Smooth muscle cell (in vitro differentiated cells): ENCODE results near the gene SELENOK. TPM values are rescaled to one million over a fixed set of nuclear protein-coding genes. Genes with fewer than 3 reads are reported as not detected.
A peak's percentile ranks its signal among the peaks of the same experiment; 100 is the strongest.

Experiments
- DNase-seq: peaks from one replicate; lab custom pipeline; 2025; ENCODE audit not compliant: unreplicated experiment; lab: John Stamatoyannopoulos, UW
- H2AFZ ChIP-seq: fragments of 200-600 bp; sonication (generic); 2 replicates; pipeline ENCODE4 v1.6.0; 2016; ENCODE audit warnings: antibody characterized with exemption, low read depth, mild to moderate bottlenecking
- H3F3A ChIP-seq: fragments of 200-600 bp; sonication (generic); 2 replicates; pipeline ENCODE4 v1.6.0; 2017; ENCODE audit warnings: antibody characterized with exemption, low read depth
- H3K27ac ChIP-seq: fragments of 200-600 bp; sonication (generic); 2 replicates; pipeline ENCODE4 v1.5.1; 2016; ENCODE audit warnings: low read depth, mild to moderate bottlenecking
- H3K27me3 ChIP-seq: fragments of 200-600 bp; sonication (generic); 2 replicates; pipeline ENCODE4 v1.6.1; 2016; ENCODE audit warnings: low read depth, mild to moderate bottlenecking
- H3K36me3 ChIP-seq: fragments of 200-600 bp; sonication (generic); 2 replicates; pipeline ENCODE4 v1.5.1; 2016; ENCODE audit warnings: low read depth
- H3K4me1 ChIP-seq: fragments of 200-600 bp; sonication (generic); 2 replicates; pipeline ENCODE4 v1.5.1; 2016; ENCODE audit warnings: low read depth
- H3K4me2 ChIP-seq: fragments of 200-600 bp; sonication (generic); 2 replicates; pipeline ENCODE4 v1.6.0; 2016; ENCODE audit warnings: mild to moderate bottlenecking
- H3K4me3 ChIP-seq: fragments of 200-600 bp; sonication (generic); 2 replicates; pipeline ENCODE4 v1.5.1; 2016; ENCODE audit warnings: mild to moderate bottlenecking
- H3K79me2 ChIP-seq: fragments of 200-600 bp; sonication (generic); 2 replicates; pipeline ENCODE4 v1.6.0; 2016; ENCODE audit warnings: low read depth, mild to moderate bottlenecking
- H3K9ac ChIP-seq: fragments of 200-600 bp; sonication (generic); 2 replicates; pipeline ENCODE4 v1.6.0; 2016; ENCODE audit warnings: low read depth
- H3K9me3 ChIP-seq: fragments of 200-600 bp; sonication (generic); replicated peaks from 2 replicates; pipeline ENCODE4 v1.5.1; 2016; ENCODE audit warnings: low read depth
- H4K20me1 ChIP-seq: fragments of 200-600 bp; sonication (generic); 2 replicates; pipeline ENCODE4 v1.6.0; 2016; ENCODE audit warnings: low read depth
- WGBS: methylation state at CpG from one replicate; pipeline ENCODE4 v1.1.7; 2016; ENCODE audit warnings: low lambda C conversion rate; 5-methylcytosine and 5-hydroxymethylcytosine counted together
- polyA plus RNA-seq: library from polyadenylated mRNA; unstranded; fragments of >200 nt; fragmentation: Nextera tagmentation; extraction: Ambion mirVana; gene quantifications from 2 replicates; pipeline ENCODE4 v1.2.1, GENCODE V29; 2016
- total RNA-seq: library from RNA; depleted of rRNA; stranded (reverse); fragments of >200 nt; gene quantifications from 2 replicates; pipeline ENCODE4 v1.2.3, GENCODE V29; 2014
- TF ChIP-seq, protein P1 (sequence below): fragments of 200-600 bp; sonication (generic); IDR thresholded peaks from 2 replicates; pipeline ENCODE4 v1.5.1; 2017; ENCODE audit warnings: borderline replicate concordance, mild to moderate bottlenecking, antibody characterized with exemption; ENCODE audit not compliant: insufficient read depth, poor library complexity, severe bottlenecking

SELENOK gene
- total and polyA plus RNA-seq, 2 experiments from 2014 or later, result 67.7 to 199 TPM

DNA sequence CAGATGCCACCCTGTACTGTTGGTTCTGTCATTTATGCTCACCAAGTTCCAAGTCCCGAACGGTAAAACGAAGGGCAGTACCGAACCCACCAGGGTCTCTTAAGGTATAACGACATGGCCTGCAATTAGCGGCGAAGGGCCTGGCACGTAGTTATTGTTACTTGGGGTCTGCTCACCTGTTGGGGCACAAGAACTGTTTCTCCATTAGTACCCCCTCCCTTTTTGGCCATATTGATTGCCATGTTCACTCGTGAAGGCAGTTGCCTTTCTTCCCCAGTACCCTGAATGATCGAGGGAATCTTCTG lies 44.9 kb downstream of the SELENOK start:
- Histone ChIP-seq H3K4me2 (peak overlapping the region; percentile 97), H3K79me2 (no peaks in the 10 kb centered on the region), H4K20me1 (no peaks in the 10 kb centered on the region), H3K4me1 (peaks cover 3% of the 10 kb centered on the region), H3K27me3 (peaks cover 42% of the 10 kb centered on the region), H3K36me3 (no peaks in the 10 kb centered on the region), H3K27ac (no peak overlapping the region), H3K9me3 (no peaks in the 10 kb centered on the region), H3K9ac (no peak overlapping the region), H2AFZ (no peak overlapping the region), H3K4me3 (peak overlapping the region; percentile 75), H3F3A (no peaks in the 10 kb centered on the region)
- 71% methylated on average over 10 of the region's 10 CpGs for WGBS
- DNase-seq, result no peak
- TF ChIP-seq, protein P1, sequence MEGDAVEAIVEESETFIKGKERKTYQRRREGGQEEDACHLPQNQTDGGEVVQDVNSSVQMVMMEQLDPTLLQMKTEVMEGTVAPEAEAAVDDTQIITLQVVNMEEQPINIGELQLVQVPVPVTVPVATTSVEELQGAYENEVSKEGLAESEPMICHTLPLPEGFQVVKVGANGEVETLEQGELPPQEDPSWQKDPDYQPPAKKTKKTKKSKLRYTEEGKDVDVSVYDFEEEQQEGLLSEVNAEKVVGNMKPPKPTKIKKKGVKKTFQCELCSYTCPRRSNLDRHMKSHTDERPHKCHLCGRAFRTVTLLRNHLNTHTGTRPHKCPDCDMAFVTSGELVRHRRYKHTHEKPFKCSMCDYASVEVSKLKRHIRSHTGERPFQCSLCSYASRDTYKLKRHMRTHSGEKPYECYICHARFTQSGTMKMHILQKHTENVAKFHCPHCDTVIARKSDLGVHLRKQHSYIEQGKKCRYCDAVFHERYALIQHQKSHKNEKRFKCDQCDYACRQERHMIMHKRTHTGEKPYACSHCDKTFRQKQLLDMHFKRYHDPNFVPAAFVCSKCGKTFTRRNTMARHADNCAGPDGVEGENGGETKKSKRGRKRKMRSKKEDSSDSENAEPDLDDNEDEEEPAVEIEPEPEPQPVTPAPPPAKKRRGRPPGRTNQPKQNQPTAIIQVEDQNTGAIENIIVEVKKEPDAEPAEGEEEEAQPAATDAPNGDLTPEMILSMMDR, result no peak

DNA sequence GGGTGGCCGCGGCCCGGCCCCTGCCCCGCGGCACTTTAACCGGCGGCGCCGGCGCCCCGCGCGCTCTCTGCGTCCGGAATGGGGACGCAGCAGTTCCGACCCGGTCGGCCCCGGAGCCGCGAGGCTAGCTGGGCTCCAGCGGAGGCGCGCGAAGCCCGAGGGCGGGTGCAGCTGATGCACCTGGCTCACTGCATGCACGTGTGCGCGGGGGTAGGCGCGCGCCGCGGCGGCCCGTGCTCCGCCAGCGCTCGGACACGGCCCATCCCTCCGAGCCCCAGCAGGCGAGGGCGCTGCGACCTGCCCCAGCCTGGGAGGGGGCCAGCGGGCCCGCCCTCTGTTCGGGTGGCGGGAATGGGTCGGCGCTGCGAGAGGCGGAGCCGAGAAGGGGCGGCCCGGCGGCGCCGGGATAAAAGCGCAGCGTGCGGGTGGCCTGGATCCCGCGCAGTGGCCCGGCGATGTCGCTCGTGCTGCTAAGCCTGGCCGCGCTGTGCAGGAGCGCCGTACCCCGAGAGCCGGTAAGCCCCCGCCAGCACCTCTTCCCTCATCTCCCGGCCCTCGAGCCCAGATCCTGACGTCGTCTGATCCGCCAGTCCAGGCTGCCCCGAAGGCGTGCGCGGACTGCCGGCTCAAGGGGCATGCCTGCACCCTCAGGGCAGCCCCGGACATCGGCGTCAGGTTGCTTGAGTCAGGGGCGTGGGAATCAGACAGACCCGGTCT lies 45.4 kb downstream of the SELENOK start, which contains the start of the genes CHDH and IL17RB:
Gene CHDH (minus strand): TSS at position 286 of the 717 bp plus-strand sequence. CDS start 22,411 bp downstream, outside the sequence.
Gene IL17RB (plus strand): TSS at position 435 of the 717 bp plus-strand sequence. CDS start 21 bp downstream, at position 456.
- no peaks in the 10 kb centered on the region for H3K9me3 ChIP-seq
- TF ChIP-seq, protein P1, result no peak
- H3K36me3 ChIP-seq, result no peaks in the 10 kb centered on the region
- peak within 1 kb of the TSS; percentile 93 for H2AFZ ChIP-seq
- WGBS, result 6% methylated on average over 70 of the region's 91 CpGs
- peak within 1 kb of the TSS; percentile 97 for H3K4me2 ChIP-seq
- H3K79me2 ChIP-seq, result no peaks in the 10 kb centered on the region
- H4K20me1 ChIP-seq, result no peaks in the 10 kb centered on the region
- DNase-seq, result no peak
- H3K27me3 ChIP-seq, result peaks cover 42% of the 10 kb centered on the region
- H3K9ac ChIP-seq, result no peak within 1 kb of the TSS
- H3K4me3 ChIP-seq, result peak within 1 kb of the TSS; percentile 75
- H3K4me1 ChIP-seq, result peaks cover 3% of the 10 kb centered on the region
- H3K27ac ChIP-seq, result no peak within 1 kb of the TSS
- no peaks in the 10 kb centered on the region for H3F3A ChIP-seq

DNA sequence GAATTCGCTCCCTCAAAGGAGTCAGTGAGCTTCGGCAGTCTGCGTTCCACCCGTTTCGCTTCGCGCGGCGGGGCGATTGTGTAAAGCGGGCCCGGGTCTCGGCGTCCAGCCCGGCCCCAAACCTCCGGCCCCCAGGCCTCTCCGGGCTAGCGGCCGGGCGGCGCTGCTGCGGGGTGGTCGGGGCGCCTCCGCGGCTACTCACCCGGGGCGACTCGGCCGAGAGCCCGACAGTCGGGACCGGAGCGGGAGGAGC lies 45.9 kb downstream of the SELENOK start:
- no peaks in the 10 kb centered on the region for H4K20me1 ChIP-seq
- peak overlapping the region; percentile 75 for H3K4me3 ChIP-seq
- no peak for DNase-seq
- H3K27me3 ChIP-seq, result peaks cover 42% of the 10 kb centered on the region
- no peaks in the 10 kb centered on the region for H3K79me2 ChIP-seq
- H3K4me1 ChIP-seq, result peaks cover 3% of the 10 kb centered on the region
- no peak overlapping the region for H3K9ac ChIP-seq
- H3K36me3 ChIP-seq, result no peaks in the 10 kb centered on the region
- H3F3A ChIP-seq, result no peaks in the 10 kb centered on the region
- H3K4me2 ChIP-seq, result peak overlapping the region; percentile 97
- WGBS, result under 1% methylated on average over 31 of the region's 34 CpGs
- H2AFZ ChIP-seq, result peak overlapping the region; percentile 93
- TF ChIP-seq, protein P1, result no peak
- H3K27ac ChIP-seq, result no peak overlapping the region
- H3K9me3 ChIP-seq, result no peaks in the 10 kb centered on the region
